Mammary epithelial cell (primary cell): ENCODE results near the gene TTBK1.

ENCODE experiments used
- CTCF ChIP-seq, 2 donors: IDR thresholded peaks in 1 of 2; conservative IDR thresholded peaks in 1 of 2; 2 replicates each; pipeline ENCODE4 v1.5.1; 2011 to 2012; ENCODE audit warnings: inconsistent platforms in 2 of 2, low read length in 2 of 2, mild to moderate bottlenecking in 2 of 2, control low read depth in 1 of 2, low read depth in 1 of 2; ENCODE audit not compliant: insufficient read depth in 1 of 2; ENCODE audit errors: extremely low read depth in 1 of 2
- EZH2 ChIP-seq: IDR thresholded peaks from 2 replicates; pipeline ENCODE4 v1.6.1; 2012; ENCODE audit warnings: low read length, inconsistent platforms, borderline replicate concordance

- TF ChIP-seq CTCF (conservative IDR thresholded peaks at IDR 0.05 in 1 of 2, IDR thresholded peaks at IDR 0.05 in 1 of 2; ENCODE audit: extremely low read depth in 1 of 2, insufficient read depth in 1 of 2, low read depth in 1 of 2, low read length in 2 of 2): no peak
- no peak for TF ChIP-seq EZH2
These were observed 31.8 kb downstream of the TTBK1 start for GRCh38 chr6:43274916-43275597.
